A549 (cell line): ENCODE measurements around the gene ARHGAP30.

ENCODE experiments used
- BHLHE40 ChIP-seq: IDR thresholded peaks from 2 replicates; pipeline ENCODE4 v1.6.1; 2012; ENCODE audit warnings: low read depth, low read length, inconsistent platforms
- EP300 ChIP-seq, 2 experiments: fragments of >200 bp; sonication (Bioruptor Twin); formaldehyde crosslinking; IDR thresholded peaks; 2 replicates in 1 of 2; 3 replicates in 1 of 2; pipeline ENCODE4 v1.6.1; 2016 to 2017
- KDM5A ChIP-seq: fragments of 200-600 bp; sonication (generic); IDR thresholded peaks from 2 replicates; pipeline ENCODE4 v1.6.1; 2016; ENCODE audit warnings: antibody characterized with exemption, mild to moderate bottlenecking
- MAFK ChIP-seq: fragments of 450-650 bp; IDR thresholded peaks from 2 replicates; pipeline ENCODE4 v1.6.1; 2014; ENCODE audit not compliant: partially characterized antibody
- TF ChIP-seq, protein P1 (sequence below): fragments of >200 bp; sonication (Bioruptor Twin); formaldehyde crosslinking; IDR thresholded peaks from 3 replicates; pipeline ENCODE4 v1.5.1; 2016

- TF ChIP-seq, protein P1, sequence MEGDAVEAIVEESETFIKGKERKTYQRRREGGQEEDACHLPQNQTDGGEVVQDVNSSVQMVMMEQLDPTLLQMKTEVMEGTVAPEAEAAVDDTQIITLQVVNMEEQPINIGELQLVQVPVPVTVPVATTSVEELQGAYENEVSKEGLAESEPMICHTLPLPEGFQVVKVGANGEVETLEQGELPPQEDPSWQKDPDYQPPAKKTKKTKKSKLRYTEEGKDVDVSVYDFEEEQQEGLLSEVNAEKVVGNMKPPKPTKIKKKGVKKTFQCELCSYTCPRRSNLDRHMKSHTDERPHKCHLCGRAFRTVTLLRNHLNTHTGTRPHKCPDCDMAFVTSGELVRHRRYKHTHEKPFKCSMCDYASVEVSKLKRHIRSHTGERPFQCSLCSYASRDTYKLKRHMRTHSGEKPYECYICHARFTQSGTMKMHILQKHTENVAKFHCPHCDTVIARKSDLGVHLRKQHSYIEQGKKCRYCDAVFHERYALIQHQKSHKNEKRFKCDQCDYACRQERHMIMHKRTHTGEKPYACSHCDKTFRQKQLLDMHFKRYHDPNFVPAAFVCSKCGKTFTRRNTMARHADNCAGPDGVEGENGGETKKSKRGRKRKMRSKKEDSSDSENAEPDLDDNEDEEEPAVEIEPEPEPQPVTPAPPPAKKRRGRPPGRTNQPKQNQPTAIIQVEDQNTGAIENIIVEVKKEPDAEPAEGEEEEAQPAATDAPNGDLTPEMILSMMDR = no peak
- TF ChIP-seq EP300 (IDR thresholded peaks at IDR 0.05) (no peak), MAFK (no peak), BHLHE40 (no peak), KDM5A (no peak)
Observed at GRCh38 chr1:161079436-161080110, 9.9 kb upstream of the ARHGAP30 start.
